Activated CD8-positive, alpha-beta T cell treated with anti-CD3 and anti-CD28 coated beads for 36 hours (primary cell): Measurements from ENCODE around the gene EML5. TPM values are rescaled to one million over a fixed set of nuclear protein-coding genes. Genes with fewer than 3 reads are reported as not detected.

ENCODE experiments used
- ATAC-seq: fragments of 200-7000 bp; cut with Tn5 transposase; one replicate; pipeline ENCODE4 v1.10.0; 2021; ENCODE audit warnings: mild to moderate bottlenecking, moderate library complexity
- CTCF ChIA-PET: fragments of 350-600 bp; sonication (Branson Sonifier 250); formaldehyde crosslinking; loops from one replicate; lab custom pipeline; 2021; ENCODE audit warnings: antibody characterized with exemption; lab: Charles Lee
- POLR2A ChIA-PET: fragments of 350-600 bp; sonication (Branson Sonifier 250); formaldehyde crosslinking; loops from one replicate; lab custom pipeline; 2021; ENCODE audit warnings: antibody characterized with exemption; lab: Charles Lee
- DNase-seq: peaks from one replicate; pipeline ENCODE4 v3.0.0-alpha.2; 2020
- H3K27ac Mint-ChIP-seq: one replicate; pipeline ENCODE4 v1.8.0; 2021; ENCODE audit warnings: mild to moderate bottlenecking, mixed read lengths
- H3K27me3 Mint-ChIP-seq: one replicate; pipeline ENCODE4 v1.8.0; 2021; ENCODE audit warnings: mixed read lengths
- H3K36me3 Mint-ChIP-seq: one replicate; pipeline ENCODE4 v1.8.0; 2021; ENCODE audit warnings: low read depth, mixed read lengths
- H3K4me1 Mint-ChIP-seq: one replicate; pipeline ENCODE4 v1.8.0; 2021; ENCODE audit warnings: low read depth, mixed read lengths
- H3K4me3 Mint-ChIP-seq: one replicate; pipeline ENCODE4 v1.8.0; 2021; ENCODE audit warnings: mild to moderate bottlenecking, moderate library complexity, mixed read lengths
- H3K9me3 Mint-ChIP-seq: one replicate; pipeline ENCODE4 v1.8.0; 2021; ENCODE audit warnings: mixed read lengths
- intact Hi-C: fragments of 100-400 bp; cut with micrococcal nuclease; formaldehyde crosslinking; loops from one replicate; pipeline ENCODE4 v1.10.0; 2022
- total RNA-seq, 2 experiments: library from RNA; stranded (reverse); gene quantifications; one replicate each; pipeline ENCODE4 v1.2.3, GENCODE V29; 2021
- TF ChIP-seq, protein P1 (sequence below): fragments of 200-600 bp; IDR thresholded peaks from one replicate; pipeline ENCODE4 v1.8.0; 2022; ENCODE audit warnings: antibody characterized with exemption, mild to moderate bottlenecking

Gene EML5
- total RNA-seq, 2 experiments from 2014 or later, result 2.7 to 3.8 TPM

DNA sequence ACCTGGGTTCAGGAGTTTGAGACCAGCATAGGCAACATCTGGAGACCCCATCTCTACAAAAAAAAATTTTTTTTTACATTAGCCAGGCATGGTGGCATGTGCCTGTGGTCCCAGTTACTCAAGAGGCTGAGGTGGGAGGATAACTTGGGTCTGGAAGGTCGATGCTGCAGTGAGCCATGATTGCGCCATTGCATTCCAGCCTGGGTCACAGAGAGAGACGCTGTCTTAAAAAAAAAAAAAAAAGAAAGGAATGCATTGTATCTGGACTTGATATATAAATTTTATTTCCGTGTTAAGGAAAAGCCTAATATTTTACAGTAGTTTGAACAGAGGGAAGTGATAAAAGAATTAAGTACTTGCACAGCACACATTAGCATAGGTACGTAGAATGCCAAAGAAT lies 132.7 kb downstream of the EML5 start:
- Mint-ChIP-seq H3K9me3 (peaks cover 4% of the 10 kb centered on the region), H3K4me1 (no peaks in the 10 kb centered on the region), H3K36me3 (peaks cover 18% of the 10 kb centered on the region), H3K27ac (no peak overlapping the region), H3K4me3 (no peak overlapping the region), H3K27me3 (no peaks in the 10 kb centered on the region)
- intact Hi-C loops, result no loop called here
- DNase-seq, result no peak
- ChIA-PET POLR2A (no interaction called here), CTCF (no interaction called here)
- ATAC-seq, result no peak
- TF ChIP-seq, protein P1, sequence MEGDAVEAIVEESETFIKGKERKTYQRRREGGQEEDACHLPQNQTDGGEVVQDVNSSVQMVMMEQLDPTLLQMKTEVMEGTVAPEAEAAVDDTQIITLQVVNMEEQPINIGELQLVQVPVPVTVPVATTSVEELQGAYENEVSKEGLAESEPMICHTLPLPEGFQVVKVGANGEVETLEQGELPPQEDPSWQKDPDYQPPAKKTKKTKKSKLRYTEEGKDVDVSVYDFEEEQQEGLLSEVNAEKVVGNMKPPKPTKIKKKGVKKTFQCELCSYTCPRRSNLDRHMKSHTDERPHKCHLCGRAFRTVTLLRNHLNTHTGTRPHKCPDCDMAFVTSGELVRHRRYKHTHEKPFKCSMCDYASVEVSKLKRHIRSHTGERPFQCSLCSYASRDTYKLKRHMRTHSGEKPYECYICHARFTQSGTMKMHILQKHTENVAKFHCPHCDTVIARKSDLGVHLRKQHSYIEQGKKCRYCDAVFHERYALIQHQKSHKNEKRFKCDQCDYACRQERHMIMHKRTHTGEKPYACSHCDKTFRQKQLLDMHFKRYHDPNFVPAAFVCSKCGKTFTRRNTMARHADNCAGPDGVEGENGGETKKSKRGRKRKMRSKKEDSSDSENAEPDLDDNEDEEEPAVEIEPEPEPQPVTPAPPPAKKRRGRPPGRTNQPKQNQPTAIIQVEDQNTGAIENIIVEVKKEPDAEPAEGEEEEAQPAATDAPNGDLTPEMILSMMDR, result no peak

GRCh38 chr14:88639221-88639620 lies 153.5 kb downstream of the EML5 start:
- intact Hi-C loops, result no loop called here
- TF ChIP-seq, protein P1, result no peak
- ATAC-seq, result no peak
- Mint-ChIP-seq H3K9me3 (peaks cover 13% of the 10 kb centered on the region), H3K4me3 (no peak overlapping the region), H3K27ac (no peak overlapping the region), H3K4me1 (no peaks in the 10 kb centered on the region), H3K27me3 (no peaks in the 10 kb centered on the region), H3K36me3 (peaks cover 41% of the 10 kb centered on the region)
- POLR2A ChIA-PET, result no interaction called here
- CTCF ChIA-PET, result no interaction called here
- DNase-seq, result no peak

- Mint-ChIP-seq H3K4me1 (no peaks in the 10 kb centered on the region), H3K27me3 (no peaks in the 10 kb centered on the region), H3K36me3 (peaks cover 6% of the 10 kb centered on the region), H3K9me3 (no peaks in the 10 kb centered on the region), H3K27ac (no peak overlapping the region), H3K4me3 (no peak overlapping the region)
- DNase-seq, result no peak
- intact Hi-C loops, result no loop called here
- POLR2A ChIA-PET, result no interaction called here
- no peak for ATAC-seq
- CTCF ChIA-PET, result interaction anchor here (1.3 kb wide), 1 partner anchor 14 kb away, joined by 3 read pairs; no protein-coding TSS in a partner anchor
- TF ChIP-seq, protein P1, result no peak
Measured at GRCh38 chr14:88632512-88632911, 160.2 kb downstream of the EML5 start.

GRCh38 chr14:88631091-88631490 lies 161.7 kb downstream of the EML5 start:
- intact Hi-C loops, result no loop called here
- Mint-ChIP-seq H3K36me3 (peaks cover 2% of the 10 kb centered on the region), H3K9me3 (no peaks in the 10 kb centered on the region), H3K27ac (no peak overlapping the region), H3K4me1 (no peaks in the 10 kb centered on the region), H3K4me3 (no peak overlapping the region), H3K27me3 (no peaks in the 10 kb centered on the region)
- ChIA-PET POLR2A (interaction anchor here (0.7 kb wide), 1 partner anchor 922 kb away, joined by 3 read pairs; no protein-coding TSS in a partner anchor), CTCF (interaction anchor here (0.6 to 1.3 kb wide), 2 partner anchors 13 to 37 kb away, joined by 3 read pairs; no protein-coding TSS in a partner anchor)
- DNase-seq, result no peak
- ATAC-seq, result no peak
- TF ChIP-seq, protein P1, result no peak

- Mint-ChIP-seq H3K4me1 (no peaks in the 10 kb centered on the region), H3K4me3 (no peak overlapping the region), H3K36me3 (peaks cover 2% of the 10 kb centered on the region), H3K27me3 (no peaks in the 10 kb centered on the region), H3K9me3 (no peaks in the 10 kb centered on the region), H3K27ac (no peak overlapping the region)
- no peak for ATAC-seq
- POLR2A ChIA-PET, result no interaction called here
- CTCF ChIA-PET, result interaction anchor here (0.6 kb wide), 1 partner anchor 38 kb away, joined by 3 read pairs; no protein-coding TSS in a partner anchor
- DNase-seq, result no peak
- intact Hi-C loops, result no loop called here
- TF ChIP-seq, protein P1, result no peak
Measured at GRCh38 chr14:88630565-88630964, 162.2 kb downstream of the EML5 start.
